Left renal pelvis (tissue), 4 donors: ENCODE measurements around the gene DENND5B. TPM values are rescaled to one million over a fixed set of nuclear protein-coding genes. Genes with fewer than 3 reads are reported as not detected.
A peak's percentile ranks its signal among the peaks of the same experiment; 100 is the strongest.
"Not testable (repeated sequence)": the region's sequence is repeated elsewhere in the genome, so short reads cannot be mapped to it uniquely, and the experiment has no call there.

Source experiments
- DNase-seq, 4 donors: peaks; one replicate each; pipeline ENCODE4 v3.0.0-alpha.2; 2013; ENCODE audit warnings: low read depth in 4 of 4, low spot score in 3 of 4
- polyA plus RNA-seq, 4 donors: library from polyadenylated mRNA; unstranded; fragments of 120-200 nt; gene quantifications; one replicate each; pipeline ENCODE4 v1.2.1, GENCODE V29; 2013; ENCODE audit not compliant: insufficient read length in 4 of 4

DENND5B gene
- polyA plus RNA-seq, 4 donors = 26.3 to 32.7 (median 29.8) TPM

- no peak for DNase-seq
Observed at GRCh38 chr12:31560516-31560915, 30.4 kb downstream of the DENND5B start.

GRCh38 chr12:31558521-31558920, 32.4 kb downstream of the DENND5B start:
- DNase-seq = no peak

DNA sequence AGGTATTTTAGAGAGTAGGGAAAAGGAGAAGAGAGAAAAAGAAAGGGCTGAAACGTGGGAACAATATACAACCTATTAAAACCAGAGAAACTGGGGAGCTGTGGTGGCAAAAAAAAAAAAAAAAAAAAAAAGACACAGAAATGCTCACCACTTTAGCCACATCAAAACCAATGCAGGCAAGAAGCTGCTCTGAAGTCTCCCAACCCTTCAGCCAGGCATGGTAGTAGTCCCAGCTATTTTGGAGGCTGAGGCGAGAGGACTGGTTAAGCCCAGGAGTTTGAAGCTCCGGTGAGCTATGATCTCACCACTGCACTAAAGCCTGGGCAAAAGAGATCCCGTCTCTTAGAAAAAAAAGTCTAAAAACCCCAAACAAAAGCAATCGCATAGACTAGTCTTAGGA, 33.2 kb downstream of the DENND5B start:
- DNase-seq = no peak

DNA sequence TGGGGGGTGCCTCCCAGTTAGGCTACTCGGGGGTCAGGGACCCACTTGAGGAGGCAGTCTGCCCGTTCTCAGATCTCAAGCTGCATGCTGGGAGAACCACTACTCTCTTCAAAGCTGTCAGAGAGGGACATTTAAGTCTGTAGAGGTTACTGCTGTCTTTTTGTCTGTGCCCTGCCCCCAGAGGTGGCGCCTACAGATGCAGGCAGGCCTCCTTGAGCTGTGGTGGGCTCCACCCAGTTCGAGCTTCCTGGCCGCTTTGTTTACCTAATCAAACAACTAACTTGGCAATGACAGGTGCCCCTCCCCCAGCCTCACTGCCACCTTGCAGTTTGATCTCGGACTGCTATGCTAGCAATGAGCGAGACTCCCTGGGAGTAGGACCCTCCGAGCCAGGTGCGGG, 35.5 kb downstream of the DENND5B start:
- not testable (repeated sequence) for DNase-seq

GRCh38 chr12:31550590-31550989, 40.3 kb downstream of the DENND5B start:
- DNase-seq = not testable (repeated sequence)

- DNase-seq = no peak
Observed at GRCh38 chr12:31536672-31537071, 54.3 kb downstream of the DENND5B start.

DNA sequence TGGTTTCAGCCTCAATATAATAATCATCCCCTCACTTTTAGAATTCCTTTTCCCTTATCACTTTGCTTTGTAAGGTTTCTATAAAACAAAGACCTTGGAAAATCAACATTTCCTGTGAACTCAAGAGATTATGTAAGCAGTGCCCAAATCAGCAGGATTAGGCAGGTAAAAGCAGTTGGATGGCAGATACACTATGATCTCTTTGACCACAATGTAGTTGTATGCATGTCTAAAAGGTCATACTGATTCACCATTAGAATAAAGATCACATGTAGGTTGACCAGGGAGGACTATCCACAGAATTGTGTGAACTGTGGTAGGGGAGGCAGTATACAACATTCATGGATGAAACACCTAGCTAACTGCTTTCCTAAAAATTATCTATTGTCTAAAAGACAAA, 57.5 kb downstream of the DENND5B start:
- no peak for DNase-seq

- DNase-seq = no peak
Observed at GRCh38 chr12:31531893-31532292, 59.0 kb downstream of the DENND5B start.

DNA sequence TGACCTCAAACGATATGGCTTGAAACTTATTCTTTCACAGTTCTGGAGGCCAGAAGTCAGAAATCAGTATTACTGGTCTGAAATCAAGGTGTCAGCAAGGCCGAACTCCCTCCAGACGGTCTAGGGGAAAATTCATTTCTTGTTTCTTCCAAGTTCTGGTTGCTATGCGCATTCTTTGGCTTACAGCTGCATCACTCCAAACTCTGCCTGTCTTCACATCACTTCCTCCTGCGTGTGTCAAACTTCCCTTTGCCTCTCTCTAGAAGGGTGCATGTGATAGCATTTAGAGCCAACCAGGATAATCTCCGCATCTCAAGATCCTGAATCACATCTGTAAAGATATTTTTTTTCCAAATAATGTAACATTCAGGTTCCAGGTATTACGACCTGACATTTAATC, 62.8 kb downstream of the DENND5B start:
- DNase-seq = no peak

- DNase-seq = no peak
Observed at GRCh38 chr12:31527083-31527482, 63.9 kb downstream of the DENND5B start.

DNA sequence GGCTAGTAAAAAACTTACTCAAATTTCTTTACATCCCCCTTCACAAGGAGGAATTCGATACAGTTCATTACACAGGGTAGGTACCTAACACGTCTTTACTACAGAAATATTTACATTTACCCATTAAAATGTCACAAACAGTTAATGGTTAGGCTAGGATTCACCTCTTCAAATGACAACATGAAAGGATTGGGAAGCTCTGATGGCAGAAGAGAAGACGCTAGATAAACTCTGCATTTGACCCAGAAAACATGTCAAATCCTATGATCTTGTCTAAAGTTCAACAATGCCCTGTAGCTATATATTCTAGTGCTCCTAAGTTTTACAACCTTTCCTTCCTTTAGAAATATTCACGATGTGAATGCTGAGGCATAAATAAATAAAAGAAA, 64.8 kb downstream of the DENND5B start:
- peak in 1 of 4 donors; percentile 33 for DNase-seq

DNA sequence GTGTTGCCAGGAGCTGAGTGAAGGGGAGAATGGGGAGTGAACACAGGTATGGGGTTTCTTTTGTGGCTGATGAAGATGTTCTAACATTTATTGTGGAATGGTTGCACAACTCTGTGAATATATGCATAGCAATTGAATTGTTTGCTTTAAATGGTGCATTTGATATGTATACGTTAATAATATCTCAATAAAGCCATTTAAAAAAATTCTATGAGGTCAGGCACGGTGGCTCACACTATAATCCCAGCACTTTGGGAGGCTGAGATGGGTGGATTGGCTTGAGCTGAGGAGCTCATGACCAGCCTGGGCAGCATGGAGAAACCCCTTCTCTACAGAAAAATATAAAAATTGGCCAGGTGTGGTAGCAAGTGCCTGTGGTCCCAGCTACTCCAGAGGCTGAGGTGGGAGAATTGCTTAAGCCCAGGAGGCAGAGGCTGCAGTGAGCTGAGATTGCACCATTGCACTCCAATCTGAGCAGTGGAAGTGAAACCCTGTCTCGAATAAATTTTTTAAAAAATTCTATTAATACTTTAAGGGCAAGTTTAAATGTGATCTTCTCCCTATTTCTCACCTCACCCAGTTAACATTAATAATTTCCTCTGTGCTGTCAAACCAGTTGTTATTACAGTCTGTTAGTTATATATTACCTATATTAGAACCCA, 65.3 kb downstream of the DENND5B start:
- no peak for DNase-seq

DNA sequence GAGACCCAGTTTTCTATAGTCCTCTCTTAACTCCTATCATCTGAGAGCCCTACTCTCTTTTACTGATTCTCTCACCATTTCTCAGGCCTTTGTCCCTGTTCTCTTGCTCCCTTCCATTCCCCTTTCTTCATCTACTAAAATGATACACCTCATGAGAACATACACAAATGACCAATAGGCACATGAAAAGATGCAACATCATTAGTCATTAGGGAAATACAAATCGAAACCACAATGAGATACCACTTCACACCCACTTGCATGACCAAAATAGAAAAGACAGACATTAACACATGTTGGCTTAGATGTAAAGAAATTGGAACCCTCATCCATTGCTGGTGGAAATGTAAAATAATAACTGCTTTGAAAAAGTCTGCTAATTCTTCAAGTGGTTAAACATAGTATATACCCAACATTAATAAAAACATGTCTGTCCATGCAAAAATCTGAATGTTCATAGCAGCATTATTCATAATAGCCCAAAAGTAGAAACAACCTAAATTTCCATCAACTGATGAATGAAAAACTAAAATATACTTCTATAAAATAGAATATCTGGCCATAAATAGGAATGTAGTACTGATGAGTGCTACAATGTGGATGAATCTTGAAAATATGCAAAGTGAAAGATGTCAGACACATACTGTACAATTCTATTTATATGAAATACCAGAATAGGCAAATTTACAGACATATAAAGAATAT, 66.0 kb downstream of the DENND5B start:
- no peak for DNase-seq

DNA sequence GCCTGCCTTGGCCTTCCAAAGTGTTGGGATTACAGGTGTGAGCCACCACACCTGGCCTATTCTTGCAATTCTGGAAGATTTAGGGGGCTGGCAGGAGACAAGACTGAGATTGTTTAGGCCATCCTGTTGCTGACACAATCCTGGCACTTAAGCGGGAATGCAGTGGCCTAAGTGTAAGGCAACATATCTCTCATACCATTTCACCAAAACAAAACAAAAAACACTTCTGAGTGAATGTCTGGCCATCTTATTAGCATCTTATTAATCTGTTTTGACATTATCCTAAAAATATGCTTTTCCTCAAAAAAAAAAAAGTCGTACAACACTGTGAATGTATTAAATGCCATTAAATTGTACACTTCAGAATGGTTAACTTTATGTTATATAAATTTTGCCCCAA, 67.6 kb downstream of the DENND5B start:
- no peak for DNase-seq

DNA sequence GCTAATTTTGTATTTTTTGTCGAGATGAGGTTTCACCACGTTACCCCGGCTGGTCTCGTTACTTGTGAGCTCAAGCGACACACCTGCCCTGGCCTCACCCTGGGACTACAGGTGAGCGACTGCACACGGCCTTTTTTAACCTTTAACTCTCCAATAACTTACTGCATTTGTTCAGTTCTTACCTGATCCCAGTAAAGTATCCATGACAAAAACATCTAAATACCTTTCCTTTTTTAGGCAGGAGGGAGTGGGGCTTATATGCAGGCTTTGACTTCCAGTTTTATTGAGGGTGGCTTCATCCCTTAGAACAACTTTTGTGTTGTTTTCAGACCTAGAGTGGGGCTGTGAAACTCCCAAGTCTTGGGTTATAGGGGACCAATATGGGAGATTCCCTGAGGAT, 68.3 kb downstream of the DENND5B start:
- no peak for DNase-seq

DNA sequence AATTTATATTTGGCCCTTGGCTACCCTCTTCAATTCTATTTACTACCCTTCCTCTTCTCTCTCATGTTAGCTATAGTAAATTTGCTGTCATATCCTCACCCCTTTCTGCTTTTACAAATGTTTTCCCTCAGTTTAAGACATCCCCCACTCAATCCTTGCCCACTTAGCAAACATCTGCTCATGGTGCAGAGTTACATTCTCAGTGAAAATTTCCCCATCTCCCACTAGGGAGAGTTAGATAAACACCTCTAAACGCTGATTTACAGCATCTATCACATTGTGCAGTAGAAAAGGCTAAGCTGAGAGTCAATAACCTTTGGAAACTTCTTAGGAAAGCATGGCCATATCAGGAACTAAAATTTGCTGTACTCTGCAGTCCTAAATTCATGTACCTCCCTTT, 69.0 kb downstream of the DENND5B start:
- peak in 1 of 4 donors; percentile 49 for DNase-seq

DNA sequence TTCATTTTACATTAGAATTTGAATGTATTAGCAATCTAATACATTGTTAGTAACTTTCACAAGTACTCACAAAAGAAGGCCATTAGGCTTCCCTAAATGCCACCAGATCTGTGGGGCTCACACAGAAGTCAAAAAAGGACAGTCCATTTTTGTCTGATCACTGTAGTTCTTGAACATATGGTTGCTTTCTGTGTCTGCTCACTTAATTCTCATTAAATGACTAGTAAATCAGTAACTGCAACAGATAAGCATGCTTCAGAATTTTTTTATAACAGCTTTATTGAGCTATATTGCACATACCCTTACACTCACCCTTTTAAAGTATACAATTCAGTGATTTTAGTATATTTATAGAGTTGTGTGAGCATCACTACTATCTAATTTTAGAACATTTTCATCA, 71.4 kb downstream of the DENND5B start:
- no peak for DNase-seq

GRCh38 chr12:31518680-31519227, 72.2 kb downstream of the DENND5B start:
- peak in 1 of 4 donors; percentile 33 for DNase-seq

- no peak for DNase-seq
Observed at GRCh38 chr12:31517994-31518393, 72.9 kb downstream of the DENND5B start.

- DNase-seq = no peak
Observed at GRCh38 chr12:31516702-31517101, 74.2 kb downstream of the DENND5B start.

- no peak for DNase-seq
Observed at GRCh38 chr12:31514912-31515311, 76.0 kb downstream of the DENND5B start.

DNA sequence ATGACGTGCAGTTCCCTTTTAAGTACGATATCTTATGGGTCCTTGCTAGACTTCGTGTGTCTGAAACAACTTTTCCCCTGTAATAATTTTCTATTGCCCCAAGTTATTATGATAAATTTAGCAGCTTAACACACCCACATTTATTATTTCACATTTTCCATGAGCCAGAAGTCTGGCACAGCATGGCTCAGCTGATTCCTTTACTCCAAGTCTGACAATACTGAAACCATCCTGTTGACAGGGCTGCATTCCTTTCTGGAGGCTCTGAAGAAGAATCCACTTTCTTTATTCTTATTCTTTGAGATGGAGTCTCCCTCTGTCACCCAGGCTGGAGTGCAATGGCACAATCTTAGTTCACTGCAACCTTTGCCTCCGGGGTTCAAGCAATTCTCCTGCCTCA, 80.9 kb downstream of the DENND5B start:
- no peak for DNase-seq
